ENCODE results near the gene UQCC3.

GRCh38 chr11:62648967-62649364 is 22.5 kb upstream of the UQCC3 start:
- TF ChIP-seq, protein P1, sequence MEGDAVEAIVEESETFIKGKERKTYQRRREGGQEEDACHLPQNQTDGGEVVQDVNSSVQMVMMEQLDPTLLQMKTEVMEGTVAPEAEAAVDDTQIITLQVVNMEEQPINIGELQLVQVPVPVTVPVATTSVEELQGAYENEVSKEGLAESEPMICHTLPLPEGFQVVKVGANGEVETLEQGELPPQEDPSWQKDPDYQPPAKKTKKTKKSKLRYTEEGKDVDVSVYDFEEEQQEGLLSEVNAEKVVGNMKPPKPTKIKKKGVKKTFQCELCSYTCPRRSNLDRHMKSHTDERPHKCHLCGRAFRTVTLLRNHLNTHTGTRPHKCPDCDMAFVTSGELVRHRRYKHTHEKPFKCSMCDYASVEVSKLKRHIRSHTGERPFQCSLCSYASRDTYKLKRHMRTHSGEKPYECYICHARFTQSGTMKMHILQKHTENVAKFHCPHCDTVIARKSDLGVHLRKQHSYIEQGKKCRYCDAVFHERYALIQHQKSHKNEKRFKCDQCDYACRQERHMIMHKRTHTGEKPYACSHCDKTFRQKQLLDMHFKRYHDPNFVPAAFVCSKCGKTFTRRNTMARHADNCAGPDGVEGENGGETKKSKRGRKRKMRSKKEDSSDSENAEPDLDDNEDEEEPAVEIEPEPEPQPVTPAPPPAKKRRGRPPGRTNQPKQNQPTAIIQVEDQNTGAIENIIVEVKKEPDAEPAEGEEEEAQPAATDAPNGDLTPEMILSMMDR (IDR thresholded peaks at IDR 0.05), result no peak
- TF ChIP-seq POLR2A (IDR thresholded peaks at IDR 0.05), result no peak
